HEK293 (cell line): ENCODE data around the gene PDCD1LG2.

ENCODE experiments used
- CTCF ChIA-PET: fragments of 350-600 bp; formaldehyde crosslinking; extraction: SDS; loops from one replicate; lab custom pipeline; 2021; ENCODE audit warnings: antibody characterized with exemption; lab: Yijun Ruan, JAX
- POLR2A ChIA-PET: fragments of 300-600 bp; formaldehyde crosslinking; extraction: SDS; loops from one replicate; lab custom pipeline; 2020; ENCODE audit warnings: antibody characterized with exemption, inconsistent platforms; lab: Yijun Ruan, JAX
- H3K27ac ChIP-seq: fragments of 200-500 bp; sonication (Bioruptor generic); 2 replicates; pipeline ENCODE4 v1.5.1; 2014; ENCODE audit warnings: low read depth, low read length, control low read depth, inconsistent platforms; ENCODE audit errors: extremely low read depth
- H3K36me3 ChIP-seq, 2 experiments: fragments of 200-500 bp in 1 of 2; sonication (Bioruptor generic) in 1 of 2; 1 replicate in 1 of 2; 2 replicates in 1 of 2; pipeline ENCODE4 v1.5.1; 2014 to 2017; ENCODE audit warnings: inconsistent platforms in 2 of 2, low read length in 2 of 2; ENCODE audit not compliant: control insufficient read depth in 2 of 2, insufficient read depth in 1 of 2
- H3K4me1 ChIP-seq: fragments of 200-500 bp; sonication (Bioruptor generic); 2 replicates; pipeline ENCODE4 v1.5.1; 2014; ENCODE audit warnings: mild to moderate bottlenecking, low read length, inconsistent platforms; ENCODE audit not compliant: control insufficient read depth, insufficient read depth
- H3K4me3 ChIP-seq: 2 replicates; pipeline ENCODE4 v1.5.1; 2011; ENCODE audit warnings: low read depth, mild to moderate bottlenecking, control low read depth, low read length, moderate library complexity
- H3K9me3 ChIP-seq: fragments of 200-500 bp; sonication (Bioruptor generic); 2 replicates; pipeline ENCODE4 v1.5.1; 2014; ENCODE audit warnings: low read depth, low read length, inconsistent platforms; ENCODE audit not compliant: control insufficient read depth, insufficient read depth
- FEZF1 ChIP-seq: fragments of 450-650 bp; formaldehyde crosslinking; IDR thresholded peaks from 2 replicates; pipeline ENCODE4 v1.5.1; 2016; ENCODE audit warnings: missing biosample characterization, missing genetic modification characterization
- KLF9 ChIP-seq: fragments of 450-650 bp; formaldehyde crosslinking; IDR thresholded peaks from 2 replicates; pipeline ENCODE4 v1.5.1; 2016; ENCODE audit warnings: missing biosample characterization, missing genetic modification characterization, low read depth
- PRDM1 ChIP-seq: fragments of 450-650 bp; formaldehyde crosslinking; IDR thresholded peaks from 2 replicates; pipeline ENCODE4; 2016; ENCODE audit warnings: missing biosample characterization, missing genetic modification characterization
- SCRT2 ChIP-seq: fragments of 450-650 bp; formaldehyde crosslinking; IDR thresholded peaks from 2 replicates; pipeline ENCODE4 v1.5.1; 2016; ENCODE audit warnings: missing biosample characterization, missing genetic modification characterization
- YY2 ChIP-seq: fragments of 450-650 bp; formaldehyde crosslinking; IDR thresholded peaks from 2 replicates; pipeline ENCODE4 v1.5.1; 2016; ENCODE audit warnings: missing biosample characterization, missing genetic modification characterization
- ZFP41 ChIP-seq: fragments of 450-650 bp; formaldehyde crosslinking; IDR thresholded peaks from 2 replicates; pipeline ENCODE4 v1.5.1; 2016; ENCODE audit warnings: missing biosample characterization, missing genetic modification characterization, borderline replicate concordance
- ZNF112 ChIP-seq: fragments of 450-650 bp; formaldehyde crosslinking; IDR thresholded peaks from 2 replicates; pipeline ENCODE4 v1.5.0; 2017; ENCODE audit warnings: missing biosample characterization, missing genetic modification characterization
- ZNF140 ChIP-seq: fragments of 450-650 bp; formaldehyde crosslinking; IDR thresholded peaks from 2 replicates; pipeline ENCODE4 v1.5.1; 2016; ENCODE audit warnings: missing biosample characterization, missing genetic modification characterization
- ZNF174 ChIP-seq: fragments of 450-650 bp; formaldehyde crosslinking; IDR thresholded peaks from 2 replicates; pipeline ENCODE4 v1.5.0; 2017; ENCODE audit warnings: missing biosample characterization, mild to moderate bottlenecking, missing genetic modification characterization
- ZNF184 ChIP-seq: fragments of 450-650 bp; IDR thresholded peaks from 2 replicates; pipeline ENCODE4 v1.5.1; 2018; ENCODE audit warnings: missing biosample characterization, mild to moderate bottlenecking, missing genetic modification characterization
- ZNF23 ChIP-seq: fragments of 450-650 bp; formaldehyde crosslinking; IDR thresholded peaks from 2 replicates; pipeline ENCODE4 v1.5.1; 2016; ENCODE audit warnings: missing biosample characterization, missing genetic modification characterization, borderline replicate concordance
- ZNF274 ChIP-seq, 2 experiments: fragments of 200-500 bp in 1 of 2; fragments of 450-650 bp in 1 of 2; sonication (Bioruptor generic) in 1 of 2; formaldehyde crosslinking in 1 of 2; IDR thresholded peaks; 2 replicates each; pipeline versions ENCODE4 v1.5.1 to v1.6.1; 2014 to 2016; ENCODE audit warnings: borderline replicate concordance in 1 of 2, inconsistent platforms in 1 of 2, low read length in 1 of 2, missing biosample characterization in 1 of 2, missing genetic modification characterization in 1 of 2
- ZNF623 ChIP-seq: fragments of 450-650 bp; formaldehyde crosslinking; IDR thresholded peaks from 2 replicates; pipeline ENCODE4 v1.5.1; 2016; ENCODE audit warnings: missing biosample characterization, missing genetic modification characterization
- ZNF776 ChIP-seq: fragments of 450-650 bp; formaldehyde crosslinking; IDR thresholded peaks from 2 replicates; pipeline ENCODE4 v1.5.0; 2017; ENCODE audit warnings: missing biosample characterization, missing genetic modification characterization, borderline replicate concordance
- ZNF785 ChIP-seq: fragments of 450-650 bp; formaldehyde crosslinking; IDR thresholded peaks from 2 replicates; pipeline ENCODE4 v1.5.1; 2016; ENCODE audit warnings: missing biosample characterization, missing genetic modification characterization
- ZNF792 ChIP-seq: fragments of 450-650 bp; formaldehyde crosslinking; IDR thresholded peaks from 2 replicates; pipeline ENCODE4 v1.5.1; 2016; ENCODE audit warnings: missing biosample characterization, missing genetic modification characterization
- ZNF843 ChIP-seq: fragments of 450-650 bp; formaldehyde crosslinking; IDR thresholded peaks from 2 replicates; pipeline ENCODE4 v1.5.1; 2016; ENCODE audit warnings: missing biosample characterization, missing genetic modification characterization
- ZXDB ChIP-seq: fragments of 450-650 bp; formaldehyde crosslinking; IDR thresholded peaks from 2 replicates; pipeline ENCODE4 v1.5.1; 2016; ENCODE audit warnings: missing biosample characterization, missing genetic modification characterization
- TF ChIP-seq, protein P1 (sequence below): fragments of 450-650 bp; formaldehyde crosslinking; IDR thresholded peaks from 2 replicates; pipeline ENCODE4 v1.5.1; 2016; ENCODE audit warnings: missing biosample characterization, missing genetic modification characterization

PDCD1LG2 gene

DNA sequence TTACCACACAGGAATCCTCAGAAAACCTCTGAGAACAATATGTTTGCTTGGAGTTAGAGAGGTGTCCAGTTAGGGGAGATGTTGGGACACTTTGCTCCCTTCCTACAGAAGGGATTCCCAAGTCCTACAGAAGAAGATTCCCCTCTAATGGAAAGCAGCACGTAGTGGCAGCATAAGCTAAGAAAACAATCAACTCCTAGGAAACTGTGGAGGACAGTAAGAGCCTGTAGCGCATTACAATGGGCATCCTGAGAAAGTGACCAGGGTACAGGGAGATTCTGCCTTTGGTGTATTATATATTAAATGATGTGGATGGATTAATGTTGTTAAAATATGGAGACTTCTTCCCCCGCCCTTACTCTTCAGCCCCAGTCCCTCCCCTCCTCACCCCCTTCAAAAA is 104.7 kb downstream of the PDCD1LG2 start:
- H3K36me3 ChIP-seq = no peaks in the 10 kb centered on the region; a peak in 1 of 3 replicates
- TF ChIP-seq ZNF843 (tag by site-specific recombination) = no peak
- TF ChIP-seq ZNF776 = no peak
- no peak for TF ChIP-seq ZNF23 (tag by site-specific recombination)
- no peak for TF ChIP-seq ZNF274 (IDR thresholded peaks at IDR 0.05; ENCODE audit: low read length)
- no peak for TF ChIP-seq ZNF274 (tag by site-specific recombination; IDR thresholded peaks at IDR 0.05; ENCODE audit: borderline replicate concordance)
- H3K4me3 ChIP-seq = no peak overlapping the region
- H3K9me3 ChIP-seq = no peaks in the 10 kb centered on the region
- no peaks in the 10 kb centered on the region for H3K4me1 ChIP-seq
- CTCF ChIA-PET = interaction anchor here (1.1 to 1.8 kb wide), 2 partner anchors 14 to 25 kb away, joined by 5 read pairs; no protein-coding TSS in a partner anchor
- no peak overlapping the region for H3K27ac ChIP-seq
- POLR2A ChIA-PET = interaction anchor here (0.6 to 0.7 kb wide), 2 partner anchors 8 to 9 kb away, joined by 3 read pairs; no protein-coding TSS in a partner anchor

DNA sequence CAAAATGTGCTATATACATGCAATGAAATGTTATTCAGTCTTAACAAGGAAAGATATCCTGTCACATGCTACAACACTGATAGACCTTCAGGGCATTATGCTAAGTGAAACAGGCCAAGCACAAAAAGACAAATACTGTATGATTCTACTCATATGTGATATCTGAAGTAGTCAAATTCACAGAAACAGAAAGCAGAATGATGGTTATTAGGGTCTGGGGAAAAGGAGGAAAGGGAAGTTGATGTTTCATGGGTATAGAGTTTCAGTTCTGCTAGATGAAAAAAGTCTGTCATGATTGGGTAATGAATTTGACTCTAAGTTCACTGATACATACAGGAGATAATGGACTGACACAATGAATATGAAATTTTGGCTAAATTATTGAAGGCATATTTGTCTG is 107.4 kb downstream of the PDCD1LG2 start:
- no peak overlapping the region for H3K27ac ChIP-seq
- H3K9me3 ChIP-seq = no peaks in the 10 kb centered on the region
- H3K4me3 ChIP-seq = no peak overlapping the region
- no peak for TF ChIP-seq ZFP41 (tag by site-specific recombination)
- TF ChIP-seq FEZF1 (tag by site-specific recombination) = no peak
- TF ChIP-seq YY2 (tag by site-specific recombination) = no peak
- TF ChIP-seq ZNF174 = no peak
- TF ChIP-seq ZNF184 = no peak
- no peak for TF ChIP-seq PRDM1 (tag by site-specific recombination)
- no peak for TF ChIP-seq ZNF792 (tag by site-specific recombination)
- no peak for TF ChIP-seq ZNF785 (tag by site-specific recombination)
- TF ChIP-seq ZNF623 (tag by site-specific recombination) = no peak
- TF ChIP-seq SCRT2 = no peak
- no peak for TF ChIP-seq ZNF140 (tag by site-specific recombination)
- no peak for TF ChIP-seq ZXDB
- TF ChIP-seq, protein P1, sequence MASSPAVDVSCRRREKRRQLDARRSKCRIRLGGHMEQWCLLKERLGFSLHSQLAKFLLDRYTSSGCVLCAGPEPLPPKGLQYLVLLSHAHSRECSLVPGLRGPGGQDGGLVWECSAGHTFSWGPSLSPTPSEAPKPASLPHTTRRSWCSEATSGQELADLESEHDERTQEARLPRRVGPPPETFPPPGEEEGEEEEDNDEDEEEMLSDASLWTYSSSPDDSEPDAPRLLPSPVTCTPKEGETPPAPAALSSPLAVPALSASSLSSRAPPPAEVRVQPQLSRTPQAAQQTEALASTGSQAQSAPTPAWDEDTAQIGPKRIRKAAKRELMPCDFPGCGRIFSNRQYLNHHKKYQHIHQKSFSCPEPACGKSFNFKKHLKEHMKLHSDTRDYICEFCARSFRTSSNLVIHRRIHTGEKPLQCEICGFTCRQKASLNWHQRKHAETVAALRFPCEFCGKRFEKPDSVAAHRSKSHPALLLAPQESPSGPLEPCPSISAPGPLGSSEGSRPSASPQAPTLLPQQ (tag by site-specific recombination) = no peak
- TF ChIP-seq ZNF112 = no peak
- H3K4me1 ChIP-seq = no peaks in the 10 kb centered on the region
- no peaks in the 10 kb centered on the region; a peak in 1 of 3 replicates for H3K36me3 ChIP-seq
- ChIA-PET CTCF (interaction anchor here (1.3 kb wide), 1 partner anchor 27 kb away, joined by 3 read pairs; no protein-coding TSS in a partner anchor), POLR2A (no interaction called here)

DNA sequence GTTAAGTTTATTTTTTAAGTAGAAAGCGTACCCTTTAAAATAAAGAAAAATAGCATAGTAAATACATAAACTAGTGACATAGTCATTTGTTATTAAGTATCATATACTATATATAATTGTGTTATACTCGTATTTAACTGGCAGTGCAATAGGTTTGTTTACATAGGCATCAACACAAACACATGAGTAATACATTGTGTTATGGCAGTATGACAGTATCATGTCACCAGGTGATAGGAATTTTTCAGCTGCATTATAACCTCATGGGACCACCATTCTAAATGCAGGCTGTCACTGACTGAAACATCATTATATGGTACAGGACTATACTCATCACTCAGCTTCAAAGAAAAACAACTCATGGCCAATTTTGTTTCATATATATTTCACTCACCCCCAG is 110.2 kb downstream of the PDCD1LG2 start:
- CTCF ChIA-PET = interaction anchor here (0.6 to 2.0 kb wide), 2 partner anchors 20 to 224 kb away, joined by 4 to 9 read pairs; no protein-coding TSS in a partner anchor
- no peak for TF ChIP-seq KLF9 (tag by site-specific recombination)
- TF ChIP-seq, all 188 proteins: peak for 0
- H3K4me3 ChIP-seq = no peak overlapping the region
- no peaks in the 10 kb centered on the region for H3K9me3 ChIP-seq
- no peaks in the 10 kb centered on the region; a peak in 1 of 3 replicates for H3K36me3 ChIP-seq
- POLR2A ChIA-PET = no interaction called here
- no peaks in the 10 kb centered on the region for H3K4me1 ChIP-seq
- no peak overlapping the region for H3K27ac ChIP-seq
